Heart left ventricle (tissue), 16 donors: ENCODE measurements around the gene SYNM. TPM values are rescaled to one million over a fixed set of nuclear protein-coding genes. Genes with fewer than 3 reads are reported as not detected.
A peak's percentile ranks its signal among the peaks of the same experiment; 100 is the strongest.
"Not testable (repeated sequence)": the region's sequence is repeated elsewhere in the genome, so short reads cannot be mapped to it uniquely, and the experiment has no call there.

ENCODE experiments used
- ATAC-seq, 4 donors: fragments of 200-7000 bp; cut with Tn5 transposase; one replicate each; pipeline ENCODE4 v1.9.1; 2020 to 2022; ENCODE audit warnings: moderate library complexity in 4 of 4, mild to moderate bottlenecking in 3 of 4, moderate number of reproducible peaks in 1 of 4
- DNase-seq, 5 donors: peaks; one replicate each; pipeline ENCODE4 v3.0.0-alpha.2; 2020
- H3K27ac ChIP-seq, 12 donors: fragments of 200-600 bp; sonication (generic) in 4 of 12; one replicate each; pipeline versions ENCODE4 v1.5.0 to v1.8.0; 2016 to 2022; ENCODE audit warnings: mild to moderate bottlenecking in 2 of 12
- H3K27me3 ChIP-seq, 9 donors: fragments of 200-600 bp; sonication (generic) in 2 of 9; one replicate each; pipeline versions ENCODE4 v1.5.1 to v1.8.0; 2016 to 2022; ENCODE audit warnings: mild to moderate bottlenecking in 3 of 9
- H3K36me3 ChIP-seq, 9 donors: fragments of 200-600 bp; sonication (generic) in 2 of 9; one replicate each; pipeline versions ENCODE4 v1.5.0 to v1.8.0; 2018 to 2022; ENCODE audit warnings: mild to moderate bottlenecking in 2 of 9
- H3K4me1 ChIP-seq, 12 donors: fragments of 200-600 bp; sonication (generic) in 4 of 12; one replicate each; pipeline versions ENCODE4 v1.5.0 to v1.8.0; 2016 to 2022; ENCODE audit warnings: mild to moderate bottlenecking in 3 of 12
- H3K4me3 ChIP-seq, 12 donors: fragments of 200-600 bp; sonication (generic) in 4 of 12; one replicate each; pipeline versions ENCODE4 v1.5.0 to v1.8.0; 2017 to 2022; ENCODE audit warnings: mild to moderate bottlenecking in 9 of 12, moderate library complexity in 4 of 12
- H3K9me3 ChIP-seq, 12 donors: fragments of 200-600 bp; sonication (generic) in 4 of 12; one replicate each; pipeline versions ENCODE4 v1.5.0 to v1.8.0; 2016 to 2022; ENCODE audit warnings: mild to moderate bottlenecking in 1 of 12
- POLR2A ChIP-seq, 2 donors: fragments of 450-650 bp; IDR thresholded peaks; one replicate each; pipeline ENCODE4 v1.6.1; 2017; ENCODE audit warnings: antibody characterized with exemption in 2 of 2, mild to moderate bottlenecking in 2 of 2, moderate library complexity in 2 of 2
- WGBS, 4 donors: extraction: QIAGEN DNeasy Blood & Tissue Kit in 2 of 4; methylation state at CpG; one replicate each; pipeline versions ENCODE4 v1.1.5 to v1.1.7; 2013 to 2018; 5-methylcytosine and 5-hydroxymethylcytosine counted together
- intact Hi-C, 10 donors: fragments of 100-400 bp; cut with DNase I; formaldehyde crosslinking; loops; one replicate each; pipeline versions ENCODE4 v1.11.1 to v1.14.2; 2022
- polyA plus RNA-seq, 2 donors: library from polyadenylated mRNA; stranded (reverse); fragments of 200-250 nt; gene quantifications; one replicate each; pipeline ENCODE4 v1.2.3, GENCODE V29; 2013
- total RNA-seq, 9 donors: library from RNA; depleted of rRNA in 2 of 9; stranded (reverse); fragments of >200 nt in 2 of 9; fragmentation: NEBNext Ultra II Directional in 3 of 9; extraction: Animal tissue kit (Norgen Biotek cat#: 25700) in 3 of 9; gene quantifications; one replicate each; pipeline versions ENCODE4 v1.1.0 to v1.2.4, GENCODE V29; 2016 to 2023
- TF ChIP-seq, protein P1 (sequence below), 12 donors: fragments of 200-600 bp; sonication (generic) in 4 of 12; IDR thresholded peaks; one replicate each; pipeline versions ENCODE4 v1.5.0 to v1.8.0; 2018 to 2022; ENCODE audit warnings: antibody characterized with exemption in 12 of 12, mild to moderate bottlenecking in 5 of 12
- donor health status: ischemic (EF 13 %, LVEDD 7.1; RV severe dilation, severe dysfunction).
- donor health status: healthy with polysubstance abuse.
- donor health status: DM: no; HTN: yes; CAD: no.
- donor health status: DM: no; HTN: no; CAD: no.
- donor health status: ischemic (EF 25% LVEDD 6.9; RV normal size, moderate dysfunction).
- donor health status: ischemic (EF 25% LVEDD 5.7; RV mildly dilated, moderate dysfunction).
- donor health status: healthy.
- donor health status: DM: yes; HTN: yes; CAD: no.
- donor health status: ischemic (EF 35%, LVEDD 5.7; RV mildly dilated, moderate dysfunction).
- donor health status: nonischemic (EF 11% LVEDD 7.7; RV severe dilation, severe dysfunction).
- donor health status: DM: yes; HTN: yes; CAD: no.
- donor health status: PGD.
- donor health status: ischemic (EF 29% LVEDD 5.4; RV normal size, mild dysfunction).
- donor health status: nonischemic (EF 23%, LVEDD 6.1; RV moderate dilation, normal function).

SYNM gene
- total and polyA plus RNA-seq, 11 donors, result 113 to 455 (median 262) TPM

DNA sequence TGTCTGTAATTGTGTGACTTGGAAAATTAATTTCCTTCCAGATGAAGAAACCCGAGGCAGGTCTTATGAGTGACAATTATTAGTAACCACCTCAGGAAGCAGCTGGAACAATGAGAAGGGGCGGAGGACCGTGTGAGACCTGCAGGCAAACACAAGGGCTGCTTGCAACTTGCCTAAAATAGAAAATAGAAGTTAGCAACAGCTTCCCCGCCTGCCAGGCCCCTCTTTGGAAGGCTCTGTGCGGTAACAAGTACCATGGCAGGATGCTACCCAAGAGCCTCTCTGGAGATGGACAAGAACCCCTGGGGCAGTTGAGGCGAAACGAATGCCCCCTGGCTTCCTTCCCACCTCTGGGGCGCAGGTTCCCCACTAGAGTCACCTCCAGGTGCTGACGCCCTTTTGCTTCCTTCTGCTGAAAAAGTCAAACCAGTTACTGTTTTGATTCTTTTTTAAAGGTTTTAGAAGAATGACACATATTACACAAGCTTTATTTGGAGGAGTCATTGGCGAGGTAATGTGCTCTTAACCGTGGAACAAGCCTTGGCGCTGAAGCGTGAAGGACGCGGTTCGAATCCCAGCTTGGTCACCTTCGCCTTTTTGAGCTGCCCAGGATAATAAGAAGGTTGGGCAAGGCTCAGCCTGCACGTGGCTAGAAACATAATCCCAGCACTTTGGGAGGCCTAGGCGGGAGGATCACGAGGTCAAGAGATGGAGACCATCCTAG is 47.0 kb upstream of the SYNM start:
- H3K4me1 ChIP-seq, result peaks cover 0 to 39% (median 19%) of the 10 kb centered on the region in 12 donors
- peaks cover 0 to 13% (median 0%) of the 10 kb centered on the region in 9 donors for H3K27me3 ChIP-seq
- 49 to 61% (median 55%) methylated on average over 17 to 20 of the region's 20 CpGs for WGBS, 4 donors
- intact Hi-C loops, result loop anchor here (2.0 to 10.0 kb wide), 16 partner anchors 41 to 541 kb away; partner anchors contain the start of gene IGF1R (in 1 of the 10)
- peak in 4 of 5 donors; percentile 68 to 76 (median 69) for DNase-seq
- H3K36me3 ChIP-seq, result no peaks in the 10 kb centered on the region
- no peak for TF ChIP-seq POLR2A (IDR thresholded peaks at IDR 0.05)
- TF ChIP-seq, protein P1, sequence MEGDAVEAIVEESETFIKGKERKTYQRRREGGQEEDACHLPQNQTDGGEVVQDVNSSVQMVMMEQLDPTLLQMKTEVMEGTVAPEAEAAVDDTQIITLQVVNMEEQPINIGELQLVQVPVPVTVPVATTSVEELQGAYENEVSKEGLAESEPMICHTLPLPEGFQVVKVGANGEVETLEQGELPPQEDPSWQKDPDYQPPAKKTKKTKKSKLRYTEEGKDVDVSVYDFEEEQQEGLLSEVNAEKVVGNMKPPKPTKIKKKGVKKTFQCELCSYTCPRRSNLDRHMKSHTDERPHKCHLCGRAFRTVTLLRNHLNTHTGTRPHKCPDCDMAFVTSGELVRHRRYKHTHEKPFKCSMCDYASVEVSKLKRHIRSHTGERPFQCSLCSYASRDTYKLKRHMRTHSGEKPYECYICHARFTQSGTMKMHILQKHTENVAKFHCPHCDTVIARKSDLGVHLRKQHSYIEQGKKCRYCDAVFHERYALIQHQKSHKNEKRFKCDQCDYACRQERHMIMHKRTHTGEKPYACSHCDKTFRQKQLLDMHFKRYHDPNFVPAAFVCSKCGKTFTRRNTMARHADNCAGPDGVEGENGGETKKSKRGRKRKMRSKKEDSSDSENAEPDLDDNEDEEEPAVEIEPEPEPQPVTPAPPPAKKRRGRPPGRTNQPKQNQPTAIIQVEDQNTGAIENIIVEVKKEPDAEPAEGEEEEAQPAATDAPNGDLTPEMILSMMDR (IDR thresholded peaks at IDR 0.05), result no peak
- no peaks in the 10 kb centered on the region for H3K9me3 ChIP-seq
- peak overlapping the region in 1 of 12 donors; percentile 65 for H3K4me3 ChIP-seq
- H3K27ac ChIP-seq, result peak overlapping the region; percentile 52 to 94 (median 79)
- ATAC-seq, result peak; percentile 30 to 70 (median 42)

DNA sequence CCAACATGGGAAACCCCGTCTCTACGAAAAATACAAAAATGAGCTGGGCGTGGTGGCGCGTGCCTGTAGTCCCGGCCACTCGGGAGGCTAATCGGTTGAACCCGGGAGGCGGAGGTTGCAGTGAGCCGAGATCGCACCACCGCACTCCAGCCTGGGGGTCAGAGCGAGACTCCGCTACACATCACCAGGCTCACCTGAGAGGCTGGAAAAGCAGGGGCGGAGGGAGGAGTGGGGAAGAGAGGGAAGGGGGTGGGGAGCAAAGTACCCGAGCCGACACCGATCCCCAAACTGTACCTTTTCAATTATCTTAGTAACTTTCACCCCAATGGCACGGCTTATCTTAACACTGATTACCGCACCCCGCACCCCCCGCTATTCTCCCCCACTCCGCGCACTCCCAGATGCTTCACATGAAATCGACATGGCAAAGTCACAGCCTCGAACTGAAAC is 46.4 kb upstream of the SYNM start:
- H3K9me3 ChIP-seq, result no peaks in the 10 kb centered on the region
- peak overlapping the region; percentile 52 to 94 (median 79) for H3K27ac ChIP-seq
- intact Hi-C loops, result loop anchor here (2.0 to 10.0 kb wide), 16 partner anchors 41 to 541 kb away; partner anchors contain the start of gene IGF1R (in 1 of the 10)
- 48 to 52% (median 50%) methylated on average over 27 of the region's 27 CpGs for whole genome bisulfite sequencing, 4 donors
- peak overlapping the region in 10 of 12 donors; percentile 44 to 73 (median 62) for H3K4me3 ChIP-seq
- H3K4me1 ChIP-seq, result peaks cover 0 to 40% (median 19%) of the 10 kb centered on the region in 12 donors
- peak in 1 of 5 donors; percentile 27 for DNase-seq
- peak in 3 of 4 donors; percentile 1 to 3 (median 1) for ATAC-seq
- peaks cover 0 to 13% (median 0%) of the 10 kb centered on the region in 9 donors for H3K27me3 ChIP-seq
- TF ChIP-seq POLR2A (IDR thresholded peaks at IDR 0.05), result no peak
- TF ChIP-seq, protein P1 (IDR thresholded peaks at IDR 0.05), result no peak
- H3K36me3 ChIP-seq, result no peaks in the 10 kb centered on the region

DNA sequence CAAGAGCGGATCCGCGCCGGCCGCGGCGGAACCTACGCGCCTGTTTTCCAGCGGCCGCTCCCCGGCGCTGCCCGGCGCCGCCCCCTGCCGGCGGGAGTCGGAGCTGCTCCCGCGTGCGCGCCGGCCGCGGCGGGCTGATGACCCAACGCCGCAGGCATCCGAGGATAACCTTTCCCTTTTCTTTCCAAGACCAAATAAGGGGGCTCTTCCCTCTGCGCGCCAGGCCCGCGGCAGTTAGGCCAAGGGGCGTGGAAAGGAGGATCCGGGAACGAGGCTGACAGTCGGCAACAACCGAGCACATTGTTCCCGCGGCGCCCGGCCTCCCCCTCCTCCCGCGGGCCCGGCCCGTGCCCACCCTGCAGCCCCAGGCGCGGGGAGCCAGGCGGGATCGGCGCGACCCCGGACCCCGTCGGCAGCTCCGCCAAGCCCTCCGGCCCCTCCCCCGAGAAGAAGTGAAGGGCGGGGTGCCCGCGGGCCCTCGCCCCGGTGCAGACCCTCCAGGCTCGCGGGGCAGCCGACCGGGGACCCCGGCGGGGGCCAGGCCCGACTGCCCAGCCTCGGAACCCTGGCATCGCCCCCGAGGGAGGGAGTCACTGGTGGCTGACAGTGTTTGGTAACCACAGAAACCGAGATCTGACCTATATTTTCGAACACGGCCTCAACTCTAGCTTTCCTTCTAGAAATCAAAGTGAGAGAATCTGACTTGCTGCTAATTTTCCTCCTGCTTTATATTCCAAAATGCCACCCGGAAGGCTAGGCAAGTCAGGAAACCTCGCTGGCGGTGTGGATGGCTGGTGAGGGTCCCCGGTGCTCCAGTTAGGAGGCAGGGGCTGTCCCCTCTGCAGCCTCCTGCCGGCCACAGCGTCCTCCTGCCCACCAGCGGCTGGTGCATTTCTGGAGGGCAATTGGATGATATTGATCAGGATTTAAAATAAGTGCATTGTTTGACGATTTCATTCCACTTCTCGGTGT is 45.6 kb upstream of the SYNM start:
- Histone ChIP-seq H3K4me3 (peak overlapping the region; percentile 44 to 73 (median 62)), H3K36me3 (no peaks in the 10 kb centered on the region), H3K4me1 (peaks cover 0 to 39% (median 18%) of the 10 kb centered on the region in 12 donors), H3K27me3 (peaks cover 0 to 13% (median 0%) of the 10 kb centered on the region in 9 donors), H3K27ac (peak overlapping the region; percentile 39 to 94 (median 79)), H3K9me3 (no peaks in the 10 kb centered on the region)
- intact Hi-C loops, result loop anchor here (1.0 to 10.0 kb wide), 17 partner anchors 42 to 542 kb away; partner anchors contain the start of gene IGF1R (in 1 of the 10)
- 8 to 18% (median 11%) methylated on average over 19 to 86 of the region's 86 CpGs for WGBS, 4 donors
- TF ChIP-seq, protein P1 (IDR thresholded peaks at IDR 0.05), result peak; percentile 50 to 89 (median 78)
- TF ChIP-seq POLR2A (IDR thresholded peaks at IDR 0.05), result peak in 1 of 2 donors; percentile 35
- peak; percentile 84 to 91 (median 86) for DNase-seq
- peak; percentile 85 to 94 (median 88) for ATAC-seq

DNA sequence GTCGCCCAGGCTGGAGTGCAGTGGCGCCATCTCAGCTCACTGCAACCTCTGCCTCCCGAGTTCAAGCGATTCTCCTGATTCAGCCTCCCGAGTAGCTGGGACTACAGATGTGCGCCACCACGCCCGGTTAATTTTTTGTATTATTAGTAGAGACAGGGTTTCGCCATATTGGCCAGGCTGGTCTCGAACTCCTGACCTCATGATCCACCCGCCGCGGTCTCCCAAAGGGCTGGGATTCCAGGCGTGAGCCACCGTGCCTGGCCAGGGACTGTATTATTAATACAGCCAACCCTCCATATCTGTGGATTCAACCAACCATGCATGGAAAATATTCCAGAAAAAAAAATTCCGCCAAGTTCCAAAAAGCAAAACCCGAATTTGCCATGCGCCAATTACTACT is 44.7 kb upstream of the SYNM start:
- peaks cover 0 to 13% (median 0%) of the 10 kb centered on the region in 9 donors for H3K27me3 ChIP-seq
- peak overlapping the region in 1 of 12 donors; percentile 92 for H3K27ac ChIP-seq
- not testable (repeated sequence) for DNase-seq, H3K9me3 ChIP-seq, H3K36me3 ChIP-seq, ATAC-seq, H3K4me3 ChIP-seq
- intact Hi-C loops, result loop anchor here in 6 of 10 donors (5.0 to 10.0 kb wide), 8 partner anchors 115 to 425 kb away; partner anchors contain the start of gene IGF1R (in 3 of the 6)
- 97 to 100% (median 98%) methylated on average over 18 of the region's 18 CpGs for WGBS, 4 donors
- H3K4me1 ChIP-seq, result peaks cover 0 to 39% (median 18%) of the 10 kb centered on the region in 12 donors
